Uterus (tissue), 2 donors: ENCODE measurements around the gene TCTA.

ENCODE experiments used
- POLR2A ChIP-seq, 2 donors: fragments of 450-650 bp; IDR thresholded peaks; one replicate each; pipeline ENCODE4 v1.6.1; 2016; ENCODE audit warnings: antibody characterized with exemption in 2 of 2, mild to moderate bottlenecking in 1 of 2, moderate library complexity in 1 of 2
- TF ChIP-seq, protein P1 (sequence below), 4 experiments: fragments of 200-600 bp in 2 of 4; fragments of 450-650 bp in 2 of 4; sonication (generic) in 2 of 4; IDR thresholded peaks; one replicate each; pipeline ENCODE4 v1.5.1; 2016 to 2019; ENCODE audit warnings: antibody characterized with exemption in 4 of 4, mild to moderate bottlenecking in 2 of 4, moderate library complexity in 1 of 4

DNA sequence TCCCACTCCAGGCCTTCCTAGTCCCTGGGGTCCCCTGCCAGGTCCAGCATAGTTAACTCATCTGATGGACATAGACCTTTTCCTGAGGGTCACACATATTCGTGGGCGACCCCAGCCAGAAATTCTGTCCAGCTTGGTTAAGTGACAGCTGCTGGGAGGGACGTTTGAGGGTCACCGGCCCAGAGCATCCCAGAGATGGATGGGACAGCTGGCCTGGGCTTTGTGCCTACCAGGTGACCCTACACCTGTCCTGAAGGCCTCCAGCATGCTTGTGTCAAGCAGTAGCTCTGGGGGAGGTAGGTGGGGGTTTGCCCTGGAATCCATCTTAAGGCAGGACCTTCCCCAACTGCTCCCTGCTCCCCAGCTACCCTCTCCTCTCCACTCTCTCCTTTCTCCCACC is 48.7 kb downstream of the TCTA start:
- TF ChIP-seq, protein P1, sequence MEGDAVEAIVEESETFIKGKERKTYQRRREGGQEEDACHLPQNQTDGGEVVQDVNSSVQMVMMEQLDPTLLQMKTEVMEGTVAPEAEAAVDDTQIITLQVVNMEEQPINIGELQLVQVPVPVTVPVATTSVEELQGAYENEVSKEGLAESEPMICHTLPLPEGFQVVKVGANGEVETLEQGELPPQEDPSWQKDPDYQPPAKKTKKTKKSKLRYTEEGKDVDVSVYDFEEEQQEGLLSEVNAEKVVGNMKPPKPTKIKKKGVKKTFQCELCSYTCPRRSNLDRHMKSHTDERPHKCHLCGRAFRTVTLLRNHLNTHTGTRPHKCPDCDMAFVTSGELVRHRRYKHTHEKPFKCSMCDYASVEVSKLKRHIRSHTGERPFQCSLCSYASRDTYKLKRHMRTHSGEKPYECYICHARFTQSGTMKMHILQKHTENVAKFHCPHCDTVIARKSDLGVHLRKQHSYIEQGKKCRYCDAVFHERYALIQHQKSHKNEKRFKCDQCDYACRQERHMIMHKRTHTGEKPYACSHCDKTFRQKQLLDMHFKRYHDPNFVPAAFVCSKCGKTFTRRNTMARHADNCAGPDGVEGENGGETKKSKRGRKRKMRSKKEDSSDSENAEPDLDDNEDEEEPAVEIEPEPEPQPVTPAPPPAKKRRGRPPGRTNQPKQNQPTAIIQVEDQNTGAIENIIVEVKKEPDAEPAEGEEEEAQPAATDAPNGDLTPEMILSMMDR (IDR thresholded peaks at IDR 0.05), result no peak
- TF ChIP-seq POLR2A (IDR thresholded peaks at IDR 0.05), result no peak
